GM18868 (cell line): ENCODE results near the gene CYP26C1.
A peak's percentile ranks its signal among the peaks of the same experiment; 100 is the strongest.

Experiments used
- ATAC-seq: cut with Tn5 transposase; IDR thresholded peaks from one replicate; pipeline ENCODE4 v1.9.1; 2021; ENCODE audit warnings: mild to moderate bottlenecking, moderate library complexity; ENCODE audit not compliant: unreplicated experiment

The CYP26C1 gene

DNA sequence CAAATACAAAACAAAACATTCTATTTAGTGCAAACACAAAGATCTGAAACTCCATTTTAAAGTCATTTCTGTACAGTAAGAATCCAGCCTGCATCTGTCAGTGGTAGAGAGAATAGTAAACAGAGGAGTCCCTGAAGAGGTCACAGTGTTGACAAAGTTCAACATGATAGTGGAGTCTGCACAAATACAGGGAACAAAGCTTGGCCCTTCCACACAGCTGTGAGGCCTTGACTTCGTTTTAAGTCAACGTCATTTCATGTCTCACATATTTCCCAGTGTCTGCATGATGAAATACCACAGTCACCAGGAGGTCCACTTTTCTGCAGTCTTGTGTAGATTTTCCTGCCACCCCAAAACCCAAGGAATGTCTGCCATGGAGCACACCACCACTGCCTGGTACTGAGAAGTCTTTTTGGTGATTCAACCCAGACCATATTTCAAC is 46.1 kb downstream of the CYP26C1 start:
- no peak for ATAC-seq

DNA sequence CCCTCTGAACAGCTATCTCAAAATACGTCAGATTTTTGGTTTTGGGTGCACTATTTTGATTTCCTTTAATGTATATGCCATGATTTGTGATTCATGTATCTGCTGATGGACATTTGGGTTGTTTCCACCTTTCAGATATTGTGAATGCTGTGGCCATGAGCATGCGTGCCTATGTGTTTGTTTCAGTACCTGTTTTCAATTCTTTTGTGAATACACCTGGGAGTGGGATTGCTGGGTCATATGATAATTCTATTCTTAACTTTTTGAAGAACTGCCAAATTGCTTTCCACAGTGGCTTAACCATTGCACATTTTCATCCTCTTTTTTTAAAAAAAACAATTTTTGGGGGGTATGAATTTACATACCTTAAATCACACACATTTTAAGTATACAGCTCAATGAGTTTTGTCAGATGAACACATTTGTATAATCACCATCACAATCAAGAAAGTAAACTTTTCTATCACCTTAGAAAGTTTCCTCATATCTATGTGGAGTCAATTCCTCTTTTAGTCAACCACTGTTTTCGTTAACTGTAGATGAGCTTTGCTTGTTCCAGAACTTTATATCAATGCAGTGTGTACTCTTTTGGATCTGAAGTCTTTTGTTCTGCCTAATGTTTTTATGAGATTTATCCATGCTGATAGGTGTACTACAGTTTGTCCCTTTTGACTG is 50.0 kb downstream of the CYP26C1 start:
- peak; percentile 86 for ATAC-seq

DNA sequence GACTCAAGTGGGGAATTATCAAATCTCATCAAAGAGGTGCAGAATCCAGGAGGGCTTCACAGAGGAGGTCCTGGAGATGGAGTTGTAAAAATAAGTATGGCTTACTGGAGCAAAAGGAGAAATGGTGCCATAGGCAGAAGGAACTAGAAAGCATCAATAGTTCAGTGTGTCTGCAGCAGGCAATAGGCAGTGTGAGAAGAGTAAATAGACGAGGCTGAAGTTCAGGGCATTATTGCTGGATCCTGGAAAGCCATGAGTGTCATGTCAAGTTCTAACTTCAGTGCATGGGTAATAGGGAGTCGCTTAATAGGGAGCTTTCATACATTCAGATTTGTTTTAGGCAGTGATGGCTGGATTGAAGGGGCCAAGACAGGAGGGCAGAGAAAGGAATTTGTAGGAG is 52.4 kb downstream of the CYP26C1 start:
- no peak for ATAC-seq

DNA sequence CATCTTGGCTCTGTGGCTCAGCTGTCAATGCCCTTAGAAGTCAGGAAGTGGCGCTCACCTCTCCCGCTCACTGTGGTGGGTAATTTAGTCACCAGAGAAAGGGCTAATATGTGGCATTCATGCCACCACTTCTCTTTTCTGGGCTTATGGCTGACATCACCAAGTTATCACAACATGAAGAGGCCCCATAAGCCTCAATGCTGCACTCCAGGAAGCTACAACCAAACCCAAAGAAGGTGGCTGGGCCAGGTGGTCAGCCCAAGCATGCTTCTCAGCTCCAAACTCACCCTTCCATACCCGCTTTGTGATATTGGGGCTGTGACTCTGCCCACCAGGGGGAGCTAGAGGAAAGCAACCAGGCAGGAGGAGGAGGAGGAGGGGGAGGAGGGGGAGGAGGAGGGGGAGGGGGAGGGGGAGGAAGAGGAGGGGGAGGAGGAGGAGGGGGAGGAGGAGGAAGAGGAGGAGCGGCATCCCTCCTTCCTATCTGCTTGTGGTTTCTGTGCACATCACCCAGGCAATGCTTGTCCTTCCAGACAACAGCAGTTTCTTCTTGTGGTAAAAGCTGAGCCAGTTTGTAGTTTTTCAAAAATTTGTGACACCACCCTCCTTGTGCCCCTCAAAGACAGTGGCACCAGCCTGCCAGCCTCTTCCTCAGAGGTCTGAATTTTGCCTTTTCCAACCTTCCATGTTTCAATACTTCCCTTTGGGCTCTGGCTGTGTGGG is 55.2 kb downstream of the CYP26C1 start:
- ATAC-seq = peak; percentile 57
